ENCODE data around the gene UBAC2.
A peak's percentile ranks its signal among the peaks of the same experiment; 100 is the strongest.

Gene UBAC2

GRCh38 chr13:99299256-99299919, 98.7 kb downstream of the UBAC2 start:
- DNase-seq, result no peak

DNA sequence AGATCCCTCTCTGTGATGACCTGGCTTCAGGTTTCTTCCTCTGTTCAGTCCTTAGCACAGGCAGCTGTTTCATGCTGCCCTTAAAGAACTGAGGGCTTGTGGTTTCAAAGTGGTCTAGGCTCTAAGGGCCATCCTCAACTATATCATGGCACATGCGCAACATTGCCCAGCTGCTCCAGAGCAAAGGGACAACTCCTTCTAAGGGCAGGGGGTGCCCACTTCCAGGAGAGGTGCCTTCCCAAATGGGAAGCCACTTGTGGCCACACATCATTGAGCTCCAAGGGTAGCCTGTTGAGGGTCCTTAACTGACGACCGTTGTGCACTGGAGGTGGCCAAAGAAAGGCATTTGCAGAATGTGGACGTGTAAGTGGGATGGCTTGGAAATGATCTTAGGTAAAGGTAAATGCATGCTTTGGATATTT, 99.3 kb downstream of the UBAC2 start:
- no peak for DNase-seq

DNA sequence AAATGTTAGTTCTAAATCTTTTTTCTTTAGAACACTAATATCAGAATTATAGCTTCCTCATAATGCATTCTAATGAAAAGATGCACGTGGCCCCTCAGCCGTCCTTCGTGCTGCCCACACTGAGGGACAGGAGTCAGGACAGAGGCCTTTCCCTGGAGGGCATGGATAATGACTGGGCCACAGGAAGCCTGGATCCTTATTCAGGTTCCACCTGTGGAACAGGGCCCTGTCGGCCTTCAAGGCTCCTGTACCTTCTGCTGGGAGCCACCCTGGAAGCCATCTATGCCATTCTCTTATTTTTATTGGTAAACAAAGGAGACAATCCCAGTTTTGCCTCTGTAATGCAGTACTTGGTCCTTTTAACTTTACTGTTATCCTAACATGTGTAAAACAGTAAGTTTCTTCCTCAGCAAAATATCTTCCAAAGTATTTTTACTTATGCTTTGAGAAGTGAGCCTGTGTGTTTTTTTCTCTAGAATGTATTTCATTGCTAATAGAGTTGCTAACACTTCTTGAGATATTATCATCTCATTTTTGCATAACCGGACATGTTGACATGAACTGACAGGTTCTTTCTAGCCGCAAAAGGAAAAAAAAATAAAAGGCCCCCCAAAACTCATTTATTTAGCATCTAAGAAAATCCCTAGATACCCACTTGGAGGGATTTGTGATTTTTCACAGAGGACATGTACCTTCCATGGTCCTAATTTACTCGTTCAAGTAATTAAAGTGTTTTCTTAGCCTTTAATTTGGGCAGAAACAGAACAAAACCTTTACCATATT, 100.6 kb downstream of the UBAC2 start:
- no peak for DNase-seq

GRCh38 chr13:99301913-99302636, 101.4 kb downstream of the UBAC2 start:
- DNase-seq, result no peak

- DNase-seq, result no peak
These were observed 102.2 kb downstream of the UBAC2 start for GRCh38 chr13:99302637-99303505.

DNA sequence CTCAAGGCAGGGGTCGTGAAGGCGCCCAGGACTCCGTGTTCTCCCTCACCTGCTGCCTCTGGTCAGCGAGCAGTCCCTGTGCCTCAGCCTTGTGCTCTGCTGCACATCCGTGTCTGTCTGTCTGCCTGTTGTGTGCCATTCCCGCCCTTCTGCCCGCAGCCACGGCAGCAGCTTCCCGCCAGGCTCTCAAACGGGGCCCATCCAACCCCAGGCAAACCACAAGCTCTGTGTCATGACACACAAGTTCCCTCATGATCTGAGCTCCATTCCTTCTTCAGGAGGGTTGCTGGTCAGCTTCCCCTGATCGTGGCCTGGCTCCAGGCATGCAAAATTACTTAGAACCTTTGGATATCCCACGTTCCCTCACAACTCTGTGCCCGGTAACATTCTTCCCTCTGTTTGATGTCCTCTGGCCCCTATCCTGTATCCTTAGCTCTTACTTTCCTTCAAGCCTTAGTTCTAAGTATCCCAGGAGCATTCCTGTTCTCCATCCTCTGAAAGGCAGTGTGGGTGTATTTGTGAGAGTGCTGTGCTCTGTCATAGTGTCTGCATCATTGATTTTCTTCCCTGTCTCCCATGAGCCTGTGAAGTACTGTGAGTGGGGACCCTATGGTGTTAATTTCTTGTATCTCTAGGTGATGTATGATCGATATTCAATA, 103.3 kb downstream of the UBAC2 start:
- DNase-seq, result no peak

DNA sequence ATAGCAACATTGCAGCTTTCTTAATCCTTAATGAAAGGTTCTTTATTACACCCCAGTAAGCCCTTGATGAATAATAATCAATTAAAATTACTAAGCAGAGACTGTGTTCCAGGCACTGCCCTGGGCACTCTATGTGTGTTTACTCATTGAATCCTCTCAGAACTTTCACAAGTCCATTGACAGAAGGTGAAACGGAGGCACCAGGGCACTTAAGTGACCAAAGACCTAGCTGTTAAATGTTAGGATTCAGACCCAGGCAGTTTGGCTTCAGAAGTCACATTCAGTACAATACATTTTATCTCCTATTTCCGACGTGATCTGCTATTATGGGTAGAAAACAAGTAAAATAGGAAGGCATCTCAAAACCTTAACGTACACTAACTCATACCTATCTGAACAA, 103.9 kb downstream of the UBAC2 start:
- DNase-seq, result no peak

DNA sequence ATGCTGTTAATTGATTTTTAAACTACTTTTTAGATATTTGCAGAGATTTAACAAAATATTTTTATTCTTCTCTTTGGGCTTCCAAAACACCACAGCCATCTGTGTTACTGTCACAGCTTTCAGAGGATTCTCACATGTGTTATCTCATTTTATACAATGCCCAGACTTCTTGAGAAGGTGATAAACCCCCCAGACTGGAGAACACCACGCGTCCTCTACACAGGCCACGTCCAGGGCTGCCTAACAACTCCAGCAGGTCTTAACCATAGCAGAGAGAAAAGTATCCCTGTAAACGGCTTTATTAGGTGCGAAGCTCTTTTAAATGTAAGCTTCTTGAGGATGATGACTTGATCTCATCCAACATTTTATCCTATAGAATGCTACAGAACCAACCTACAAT, 104.5 kb downstream of the UBAC2 start:
- no peak for DNase-seq

DNA sequence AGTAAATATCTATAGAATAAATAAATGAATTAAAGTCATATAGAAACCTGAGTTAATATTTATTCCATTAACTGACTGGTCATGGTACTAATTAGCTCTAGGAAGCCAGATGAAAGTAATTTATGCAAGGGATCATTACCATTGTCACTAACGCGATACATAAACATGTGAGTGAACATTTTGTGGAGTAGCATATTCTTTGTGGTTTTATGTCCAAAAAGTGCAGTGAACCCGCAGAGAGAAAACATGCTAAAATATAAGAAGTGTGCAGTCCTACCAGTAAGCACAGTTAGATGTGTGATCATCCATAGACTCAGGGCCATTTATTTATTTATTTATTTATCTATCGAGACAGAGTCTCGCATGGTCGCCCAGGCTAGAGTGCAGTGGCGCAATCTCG, 104.9 kb downstream of the UBAC2 start:
- no peak for DNase-seq

GRCh38 chr13:99307247-99307646, 106.6 kb downstream of the UBAC2 start, which contains the start of gene GPR183:
GPR183 (minus strand) TSS chr13:99307399; CDS start chr13:99296145, 11,254 bp downstream.
- no peak for DNase-seq

GRCh38 chr13:99307648-99308339, 107.1 kb downstream of the UBAC2 start:
- no peak for DNase-seq

DNA sequence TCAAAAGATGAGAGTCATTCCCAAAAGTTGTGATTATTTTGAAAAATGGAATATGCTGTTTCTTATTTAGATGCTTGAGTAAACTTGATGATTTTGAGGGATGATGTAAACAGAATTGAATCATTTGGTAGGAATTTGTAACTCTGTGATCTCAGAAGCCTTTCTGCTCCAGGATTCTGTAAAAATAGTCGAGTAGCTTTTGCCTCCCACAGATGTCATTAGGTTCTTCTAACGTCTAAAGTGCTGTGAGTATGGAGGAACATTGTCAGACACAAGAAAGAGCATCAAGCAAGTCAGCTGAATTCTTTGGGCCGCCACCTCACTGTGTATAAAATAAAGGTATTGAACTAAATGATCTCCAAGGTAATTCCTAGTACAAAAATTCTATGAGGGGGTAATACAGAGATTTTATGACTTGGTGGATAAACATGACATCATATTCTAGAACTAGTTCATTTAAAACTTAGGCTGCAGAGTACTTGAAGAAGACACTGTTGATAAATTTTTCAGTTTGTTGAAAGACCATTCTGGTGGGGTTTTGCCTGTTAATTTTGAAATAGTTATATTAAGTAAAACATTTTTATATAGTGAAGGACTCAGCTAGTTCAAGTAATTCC, 107.9 kb downstream of the UBAC2 start:
- no peak for DNase-seq

- no peak for DNase-seq
These were observed 109.9 kb downstream of the UBAC2 start for GRCh38 chr13:99310382-99311031.

DNA sequence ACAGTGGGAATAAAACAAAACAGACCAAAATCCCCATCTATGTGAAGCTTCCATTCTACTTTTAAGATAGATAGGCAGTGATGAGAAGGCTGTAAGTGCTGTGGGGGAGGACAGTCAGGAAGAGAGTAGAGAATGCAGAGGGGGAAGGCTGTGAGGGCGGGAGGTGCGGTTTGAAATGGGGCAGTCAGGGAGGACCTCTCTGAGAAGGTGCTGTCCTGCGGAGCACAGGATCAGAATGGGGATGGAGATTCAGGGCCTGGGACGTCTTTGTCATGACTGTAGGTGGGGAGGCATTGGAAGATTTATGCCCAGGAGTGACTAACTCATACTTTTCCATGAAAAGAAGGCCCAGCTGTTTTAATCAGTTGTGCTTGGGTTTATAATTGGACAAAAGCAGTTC, 110.5 kb downstream of the UBAC2 start:
- no peak for DNase-seq

GRCh38 chr13:99311748-99312492, 111.3 kb downstream of the UBAC2 start:
- DNase-seq, result no peak

GRCh38 chr13:99312493-99312883, 111.8 kb downstream of the UBAC2 start:
- peak; percentile 18 for DNase-seq

DNA sequence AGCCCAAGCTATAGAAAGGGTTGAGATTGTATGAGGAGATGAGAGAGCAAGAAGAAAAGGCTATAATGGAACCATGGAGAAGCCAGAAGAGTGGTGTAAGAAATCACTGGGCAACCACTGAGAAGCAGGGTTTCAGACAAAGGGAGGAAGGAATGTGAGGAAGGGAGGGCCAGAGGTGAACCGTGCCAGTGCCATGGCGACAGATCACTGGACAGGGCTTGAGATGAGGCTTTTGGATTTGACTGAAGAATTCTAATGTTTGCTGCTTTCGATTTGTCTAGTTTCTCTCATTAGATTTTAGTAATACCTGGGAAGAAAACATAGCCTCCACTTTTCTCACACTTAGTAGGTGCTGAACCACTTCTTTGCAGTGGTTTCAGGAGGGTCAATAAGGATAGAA, 112.8 kb downstream of the UBAC2 start:
- peak; percentile 44 for DNase-seq

GRCh38 chr13:99313941-99314340, 113.3 kb downstream of the UBAC2 start:
- DNase-seq, result no peak

GRCh38 chr13:99314640-99315176, 114.1 kb downstream of the UBAC2 start:
- no peak for DNase-seq

Measured in eye (tissue), 1 donor.